Stimulated activated CD8-positive, alpha-beta memory T cell treated with anti-CD3 and anti-CD28 coated beads, Interleukin-12 subunit alpha, Interleukin-12 subunit beta, amount 100 ng/mL, for 24 hours (primary cell): Measurements from ENCODE around the gene CLASP1.
"Not testable (repeated sequence)": the region's sequence is repeated elsewhere in the genome, so short reads cannot be mapped to it uniquely, and the experiment has no call there.

Experiments used
- DNase-seq: peaks from one replicate; pipeline ENCODE4 v3.0.0-alpha.2; 2020; ENCODE audit errors: extremely low read depth

CLASP1 gene

GRCh38 chr2:121349721-121350401 lies 299.4 kb downstream of the CLASP1 start:
- DNase-seq: no peak

GRCh38 chr2:121348128-121348740 lies 301.0 kb downstream of the CLASP1 start:
- DNase-seq: no peak

GRCh38 chr2:121346859-121347258 lies 302.4 kb downstream of the CLASP1 start:
- no peak for DNase-seq

- no peak for DNase-seq
Measured at GRCh38 chr2:121346407-121346806, 302.9 kb downstream of the CLASP1 start.

- no peak for DNase-seq
Measured at GRCh38 chr2:121345887-121346286, 303.4 kb downstream of the CLASP1 start.

GRCh38 chr2:121345101-121345500 lies 304.2 kb downstream of the CLASP1 start:
- DNase-seq: no peak

GRCh38 chr2:121343828-121344399 lies 305.3 kb downstream of the CLASP1 start:
- DNase-seq: not testable (repeated sequence)

GRCh38 chr2:121343191-121343590 lies 306.1 kb downstream of the CLASP1 start:
- DNase-seq: no peak

- no peak for DNase-seq
Measured at GRCh38 chr2:121342751-121343150, 306.5 kb downstream of the CLASP1 start.

GRCh38 chr2:121340926-121341325 lies 308.3 kb downstream of the CLASP1 start:
- DNase-seq: no peak

GRCh38 chr2:121338281-121338680 lies 311.0 kb downstream of the CLASP1 start:
- no peak for DNase-seq

- DNase-seq: no peak
Measured at GRCh38 chr2:121336528-121337294, 312.6 kb downstream of the CLASP1 start.

GRCh38 chr2:121335294-121336290 lies 313.7 kb downstream of the CLASP1 start:
- DNase-seq: no peak

GRCh38 chr2:121334581-121335293 lies 314.5 kb downstream of the CLASP1 start:
- DNase-seq: no peak

- no peak for DNase-seq
Measured at GRCh38 chr2:121333834-121334558, 315.3 kb downstream of the CLASP1 start.

- no peak for DNase-seq
Measured at GRCh38 chr2:121333231-121333630, 316.0 kb downstream of the CLASP1 start.

- not testable (repeated sequence) for DNase-seq
Measured at GRCh38 chr2:121331324-121331723, 317.9 kb downstream of the CLASP1 start.

- DNase-seq: no peak
Measured at GRCh38 chr2:121330921-121331320, 318.3 kb downstream of the CLASP1 start.

GRCh38 chr2:121329786-121330185 lies 319.5 kb downstream of the CLASP1 start:
- no peak for DNase-seq

- DNase-seq: no peak
Measured at GRCh38 chr2:121326628-121327027, 322.6 kb downstream of the CLASP1 start.
